SH-SY5Y (cell line): Measurements from ENCODE around the gene DAPK1.

Experiments used
- GATA2 ChIP-seq: IDR thresholded peaks from 2 replicates; pipeline ENCODE4 v1.6.1; 2011; ENCODE audit warnings: mild to moderate bottlenecking, low read depth, low read length
- GATA3 ChIP-seq: IDR thresholded peaks from 2 replicates; pipeline ENCODE4 v1.6.1; 2011; ENCODE audit warnings: low read depth, mild to moderate bottlenecking, low read length, moderate library complexity

GRCh38 chr9:87629104-87629503 is 131.4 kb downstream of the DAPK1 start:
- TF ChIP-seq GATA2 (no peak), GATA3 (no peak)
